Measurements from ENCODE around the gene TANC2. TPM values are rescaled to one million over a fixed set of nuclear protein-coding genes. Genes with fewer than 3 reads are reported as not detected.

The TANC2 gene
- total RNA-seq, 4 donors from 2014 or later: 9.8 to 26.5 (median 14.3) TPM

DNA sequence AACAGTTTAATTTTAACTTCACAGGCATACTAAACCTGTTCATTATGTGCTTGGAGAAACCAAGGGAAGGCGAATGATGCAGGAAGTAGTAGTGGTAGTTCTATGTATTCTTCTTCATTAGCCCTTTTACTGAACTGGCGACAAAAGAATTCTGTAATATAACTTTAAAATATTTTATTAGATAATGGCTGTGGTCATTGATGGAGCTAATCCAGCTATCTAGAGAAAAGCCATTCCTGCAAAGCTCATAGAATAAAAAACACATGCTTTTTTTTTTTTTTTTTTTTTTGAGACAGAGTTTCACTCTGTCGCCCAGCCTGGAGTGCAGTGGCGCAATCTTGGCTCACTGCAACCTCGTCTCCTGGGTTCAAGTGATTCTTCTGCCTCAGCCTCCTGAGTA lies 23.5 kb downstream of the TANC2 start:
- Histone ChIP-seq H3K9me3 (no peaks in the 10 kb centered on the region), H3K27me3 (no peaks in the 10 kb centered on the region), H3K27ac (no peak overlapping the region), H3K36me3 (no peaks in the 10 kb centered on the region), H3K4me1 (peaks cover 0 to 4% (median 0%) of the 10 kb centered on the region in 3 donors), H3K4me3 (no peak overlapping the region)
- no peak for DNase-seq
- no peak for TF ChIP-seq CTCF (IDR thresholded peaks at IDR 0.05)
- no peak for TF ChIP-seq POLR2A (IDR thresholded peaks at IDR 0.05)
- intact Hi-C loops (cut with DNase I): no loop called here
- 80 to 89% methylated on average over 5 of the region's 5 CpGs for WGBS, 2 donors

DNA sequence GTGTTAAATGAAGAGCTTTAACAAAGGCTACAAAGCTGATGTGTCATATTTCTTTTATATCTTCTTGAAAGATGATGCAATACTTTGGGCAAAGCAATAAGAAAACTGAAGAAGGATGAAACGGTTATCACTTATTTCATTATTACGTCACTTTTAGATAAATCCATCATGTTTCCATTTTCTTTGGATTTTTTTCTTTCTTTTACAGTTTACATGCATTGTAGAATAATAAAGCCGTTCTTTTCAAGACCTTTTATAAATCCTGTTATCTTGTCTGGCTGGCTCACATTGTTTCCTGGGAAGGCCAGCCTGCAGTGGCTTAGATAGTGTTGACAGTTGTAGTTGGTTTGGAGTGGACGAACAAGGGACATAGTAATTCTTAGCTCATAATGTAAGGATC lies 28.9 kb downstream of the TANC2 start:
- WGBS, 2 donors: 62 to 63% methylated on average over 4 of the region's 4 CpGs
- DNase-seq: no peak
- no peaks in the 10 kb centered on the region for H3K36me3 ChIP-seq

GRCh38 chr17:62995377-62995885 lies 29.4 kb downstream of the TANC2 start:
- no peak overlapping the region for H3K4me3 ChIP-seq

More for the DNA sequence above, 28.9 kb downstream of the TANC2 start:
- H3K9me3 ChIP-seq: no peaks in the 10 kb centered on the region
- no peak for TF ChIP-seq CTCF (IDR thresholded peaks at IDR 0.05)
- TF ChIP-seq POLR2A (IDR thresholded peaks at IDR 0.05): no peak
- H3K4me3 ChIP-seq: no peak overlapping the region
- H3K4me1 ChIP-seq: no peaks in the 10 kb centered on the region
- intact Hi-C loops (cut with DNase I): no loop called here
- no peaks in the 10 kb centered on the region for H3K27me3 ChIP-seq
- H3K27ac ChIP-seq: no peak overlapping the region

GRCh38 chr17:62996221-62996620 lies 30.2 kb downstream of the TANC2 start:
- 81 to 90% methylated on average over 8 of the region's 8 CpGs for WGBS, 2 donors
- Histone ChIP-seq H3K27me3 (no peaks in the 10 kb centered on the region), H3K36me3 (no peaks in the 10 kb centered on the region), H3K4me1 (no peaks in the 10 kb centered on the region), H3K4me3 (no peak overlapping the region), H3K27ac (no peak overlapping the region), H3K9me3 (no peaks in the 10 kb centered on the region)
- intact Hi-C loops (cut with DNase I): no loop called here
- no peak for DNase-seq
- no peak for TF ChIP-seq CTCF (IDR thresholded peaks at IDR 0.05)
- TF ChIP-seq POLR2A (IDR thresholded peaks at IDR 0.05): no peak

More at GRCh38 chr17:62995377-62995885, 29.4 kb downstream of the TANC2 start:
- TF ChIP-seq POLR2A (IDR thresholded peaks at IDR 0.05) (no peak), CTCF (IDR thresholded peaks at IDR 0.05) (peak in 3 of 6 experiments; percentile 12 to 50 (median 25))
- Histone ChIP-seq H3K27ac (no peak overlapping the region), H3K27me3 (no peaks in the 10 kb centered on the region), H3K36me3 (no peaks in the 10 kb centered on the region), H3K9me3 (no peaks in the 10 kb centered on the region), H3K4me1 (no peaks in the 10 kb centered on the region)
- no peak for DNase-seq
- intact Hi-C loops (cut with DNase I): no loop called here
- WGBS, 2 donors: 42 to 88% methylated on average over 3 of the region's 3 CpGs

DNA sequence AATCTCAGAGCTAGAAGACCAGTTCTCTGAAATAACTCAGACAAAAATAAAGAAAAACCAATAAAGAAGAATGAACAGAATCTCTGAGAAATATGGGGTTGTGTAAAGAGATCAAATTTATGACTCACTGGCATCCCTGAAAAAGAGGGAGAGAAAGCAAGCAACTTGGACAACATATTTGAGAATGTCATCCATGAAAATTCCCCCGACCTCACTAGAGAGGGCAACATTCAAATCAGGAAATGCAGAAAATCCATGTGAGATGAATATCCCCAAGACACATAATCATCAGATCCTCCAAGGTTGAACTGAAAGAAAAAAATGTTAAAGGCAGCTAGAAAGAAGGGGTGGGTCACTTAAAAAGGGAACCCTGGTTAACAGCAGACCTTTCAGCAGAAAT lies 32.1 kb downstream of the TANC2 start:
- no peaks in the 10 kb centered on the region for H3K4me1 ChIP-seq
- H3K9me3 ChIP-seq: no peaks in the 10 kb centered on the region
- H3K4me3 ChIP-seq: no peak overlapping the region
- H3K36me3 ChIP-seq: no peaks in the 10 kb centered on the region
- TF ChIP-seq CTCF (IDR thresholded peaks at IDR 0.05): no peak
- TF ChIP-seq POLR2A (IDR thresholded peaks at IDR 0.05): no peak
- 76 to 91% methylated on average over 1 of the region's 1 CpG for whole genome bisulfite sequencing, 2 donors
- H3K27ac ChIP-seq: no peak overlapping the region
- no peak for DNase-seq
- H3K27me3 ChIP-seq: no peaks in the 10 kb centered on the region
- intact Hi-C loops (cut with DNase I): no loop called here

Data from esophagus squamous epithelium (tissue), 5 donors.